Stimulated activated CD8-positive, alpha-beta memory T cell treated with anti-CD3 and anti-CD28 coated beads, Interleukin-15, amount 100 ng/mL, for 24 hours (primary cell): ENCODE data around the gene LRP4.

Source experiments
- DNase-seq: peaks from one replicate; pipeline ENCODE4 v3.0.0-alpha.2; 2020; ENCODE audit warnings: low read depth

LRP4 gene

DNA sequence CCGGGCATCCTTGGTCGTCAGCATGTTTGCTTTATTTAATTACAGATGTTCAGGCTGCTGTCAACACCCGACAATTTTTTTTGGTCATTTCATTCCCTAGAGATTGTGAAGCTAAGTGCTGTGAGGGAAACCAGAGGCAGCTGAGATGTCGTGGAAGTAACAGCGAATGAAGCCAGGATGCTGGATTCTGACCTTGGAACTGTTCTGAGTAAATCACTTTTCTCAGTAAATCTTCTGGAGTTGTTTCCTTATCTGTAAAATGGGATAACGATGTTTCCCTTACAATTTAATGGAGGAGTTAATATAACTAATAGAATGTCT, 71.9 kb downstream of the LRP4 start:
- no peak for DNase-seq

DNA sequence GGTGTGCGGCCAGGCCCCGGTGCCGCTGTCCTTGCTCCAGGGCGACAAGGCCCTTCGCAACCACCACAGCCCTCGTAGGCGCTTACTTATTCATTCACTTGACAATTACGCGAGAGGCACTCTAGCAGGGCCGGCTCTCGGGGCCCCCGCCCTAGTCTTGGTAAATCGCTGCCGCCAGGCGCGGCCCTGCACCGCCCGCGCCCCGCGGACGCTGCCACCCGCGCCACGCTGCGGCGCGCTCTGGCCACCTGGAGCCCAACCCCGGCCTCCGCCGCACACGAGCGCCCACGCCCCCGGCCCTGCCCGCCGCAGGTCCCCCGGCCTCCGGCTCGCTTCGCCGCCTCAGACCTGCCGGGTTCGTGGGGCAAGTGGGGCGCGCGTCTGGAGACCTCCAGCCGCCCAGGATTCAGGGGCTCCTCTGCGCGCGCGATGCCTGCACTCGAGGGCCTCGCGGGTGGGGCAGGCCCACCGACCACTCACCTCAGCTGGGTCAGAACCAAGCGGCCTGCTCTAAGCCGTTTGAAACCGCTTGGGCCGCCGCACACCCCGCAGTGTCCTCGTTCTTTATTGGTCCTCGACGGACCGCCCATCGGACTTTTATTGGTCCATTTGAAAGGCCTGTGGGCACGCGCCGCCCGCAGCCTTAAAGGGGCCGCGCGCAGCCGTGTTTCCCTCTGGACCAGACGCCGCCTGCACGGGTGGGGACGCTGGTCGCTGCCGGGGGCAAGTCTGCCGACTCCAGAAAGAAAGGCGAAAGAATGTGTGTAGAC, 72.4 kb downstream of the LRP4 start, which contains the start of gene CKAP5:
TSS of gene CKAP5 (minus strand) at position 541 of the 770 bp plus-strand sequence. CDS start 25,049 bp downstream, outside the sequence.
- DNase-seq: peak; percentile 74

DNA sequence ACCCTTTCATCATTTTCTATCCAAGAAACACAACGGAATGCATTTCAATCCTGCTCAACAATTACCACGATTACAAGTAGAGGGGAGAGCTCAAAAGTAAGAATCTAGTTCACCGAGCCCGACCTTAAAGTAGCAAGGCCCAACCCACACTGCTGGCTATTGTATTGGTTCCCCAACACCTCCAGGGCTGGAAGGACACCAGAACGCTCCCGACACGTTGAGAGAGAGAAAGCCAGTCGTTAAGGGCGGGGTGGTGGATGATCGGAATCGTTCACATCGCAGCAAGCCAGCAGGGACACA, 73.0 kb downstream of the LRP4 start:
- DNase-seq: no peak

DNA sequence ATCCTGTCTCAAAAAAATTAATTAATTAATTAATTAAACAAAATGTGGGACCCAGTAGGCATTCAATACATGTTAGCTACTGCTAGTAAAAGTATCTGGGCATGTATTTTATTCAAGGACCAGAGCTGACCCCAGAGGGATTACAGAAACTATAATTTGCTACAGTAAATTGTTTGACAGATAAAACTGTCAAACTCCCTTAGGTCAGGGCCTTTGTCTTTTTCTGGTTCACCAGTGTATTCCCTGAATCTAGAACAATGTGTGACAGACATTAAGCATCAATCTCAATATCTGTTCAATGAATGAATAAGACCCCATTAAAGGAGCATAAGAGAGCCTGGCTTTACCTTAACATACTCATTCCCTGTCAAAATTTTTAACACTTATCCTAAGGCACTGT, 78.2 kb downstream of the LRP4 start:
- no peak for DNase-seq

DNA sequence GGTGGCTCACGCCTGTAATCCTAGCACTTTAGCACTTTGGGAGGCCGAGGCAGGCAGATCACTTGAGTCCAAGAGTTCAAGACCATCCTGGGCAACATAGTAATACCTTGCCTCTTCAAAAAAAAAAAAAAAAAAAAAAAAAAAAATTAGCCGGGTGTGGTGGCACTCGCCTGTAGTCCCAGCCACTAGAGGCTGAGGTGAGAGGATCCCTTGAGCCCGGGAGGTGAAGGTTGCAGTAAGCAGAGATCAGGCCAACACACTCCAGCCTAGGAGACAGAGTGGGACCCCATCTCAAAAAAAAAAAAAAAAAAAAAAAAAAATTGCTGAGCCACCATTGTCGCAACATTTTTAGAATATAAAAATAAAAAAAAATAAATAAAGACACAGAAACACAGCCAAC, 79.8 kb downstream of the LRP4 start:
- DNase-seq: no peak

DNA sequence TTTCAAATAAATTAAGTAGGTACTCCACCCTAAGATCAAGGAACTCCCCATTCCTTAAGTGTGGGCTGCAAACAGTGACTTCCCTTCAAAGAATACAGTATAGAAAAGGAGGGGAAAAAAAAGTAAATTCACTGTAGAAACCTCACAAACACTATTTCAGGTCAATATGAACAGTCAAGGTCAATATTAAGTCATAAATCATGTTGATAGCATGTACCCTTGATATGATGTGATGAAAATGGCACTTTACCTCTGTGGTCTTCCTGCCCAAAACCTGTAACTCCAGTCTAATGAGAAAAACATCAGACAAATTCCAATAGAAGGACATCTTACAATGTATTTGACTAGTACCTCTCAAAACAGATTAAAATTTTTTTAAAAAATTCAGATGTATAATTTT, 80.5 kb downstream of the LRP4 start:
- DNase-seq: no peak

DNA sequence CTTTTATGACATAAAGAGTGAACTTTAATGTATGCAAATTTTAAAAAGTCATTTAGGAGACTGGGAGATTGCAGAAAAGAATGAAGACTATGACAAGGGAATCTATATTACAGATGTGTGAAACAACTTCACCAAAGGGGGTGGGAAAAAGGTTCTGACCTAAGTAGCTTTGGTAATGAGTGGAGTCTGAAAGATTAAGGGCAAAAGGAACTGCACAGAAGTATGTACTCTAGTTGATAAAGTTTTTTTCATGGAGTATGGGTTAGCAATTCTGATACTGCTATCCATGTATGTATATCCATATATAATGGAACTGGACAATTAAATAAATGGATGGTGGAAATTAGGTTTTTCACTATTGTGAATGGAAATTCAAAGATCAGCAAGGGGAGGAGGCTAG, 81.5 kb downstream of the LRP4 start:
- no peak for DNase-seq

DNA sequence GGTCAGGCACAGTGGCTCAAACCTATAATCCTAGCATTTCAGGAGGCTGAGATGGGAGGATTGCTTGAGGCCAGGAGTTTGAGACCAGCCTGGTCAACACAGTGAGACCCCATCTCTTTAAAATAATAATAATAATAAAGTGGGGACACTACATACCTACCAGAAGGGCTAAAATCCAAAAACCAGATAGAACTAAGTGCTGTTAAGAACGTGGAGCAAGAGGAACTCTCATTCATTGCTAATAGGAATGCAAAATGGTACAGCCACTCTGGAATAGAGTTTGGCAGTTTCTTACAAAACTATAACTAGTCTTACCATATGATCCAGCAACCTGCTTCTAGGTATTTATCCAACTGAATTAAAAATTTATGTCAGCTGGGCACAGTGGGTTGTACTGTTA, 81.9 kb downstream of the LRP4 start:
- DNase-seq: no peak

DNA sequence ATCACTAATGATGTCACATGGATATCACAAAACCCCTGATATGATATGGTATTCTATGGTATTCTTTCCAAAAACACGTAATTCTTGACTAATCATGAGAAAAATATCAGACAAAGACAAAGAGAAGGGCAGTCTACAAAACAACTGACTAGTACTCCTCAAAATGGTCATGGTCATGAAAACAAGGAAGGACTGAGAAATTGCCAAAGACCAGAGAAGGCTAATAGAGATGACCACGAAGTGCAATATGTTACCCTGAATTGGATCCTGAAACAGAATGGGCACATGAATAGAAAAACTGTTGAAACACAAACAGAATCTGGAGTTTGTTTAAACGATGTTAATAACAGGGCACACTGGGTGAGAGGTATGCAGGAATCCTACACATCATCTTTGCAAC, 82.5 kb downstream of the LRP4 start:
- DNase-seq: no peak

DNA sequence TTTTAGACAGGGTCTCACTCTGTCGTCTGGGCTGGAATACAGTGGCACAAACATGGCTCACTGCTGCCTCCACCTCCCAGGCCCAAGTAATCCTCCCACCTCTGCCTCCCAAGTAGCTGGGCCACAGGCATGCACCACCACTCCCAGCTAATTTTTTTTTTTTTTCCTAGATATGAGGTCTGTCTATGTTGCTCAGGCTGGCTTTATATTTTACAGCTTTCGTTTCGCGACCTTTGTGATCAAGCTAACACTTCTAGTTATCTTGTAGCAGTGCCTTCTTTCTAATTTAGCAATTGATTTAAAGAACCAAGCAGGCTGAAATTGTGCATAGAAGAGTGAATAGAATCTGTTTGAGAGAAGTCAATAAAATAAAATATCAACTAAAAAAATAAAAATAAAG, 83.5 kb downstream of the LRP4 start:
- no peak for DNase-seq

DNA sequence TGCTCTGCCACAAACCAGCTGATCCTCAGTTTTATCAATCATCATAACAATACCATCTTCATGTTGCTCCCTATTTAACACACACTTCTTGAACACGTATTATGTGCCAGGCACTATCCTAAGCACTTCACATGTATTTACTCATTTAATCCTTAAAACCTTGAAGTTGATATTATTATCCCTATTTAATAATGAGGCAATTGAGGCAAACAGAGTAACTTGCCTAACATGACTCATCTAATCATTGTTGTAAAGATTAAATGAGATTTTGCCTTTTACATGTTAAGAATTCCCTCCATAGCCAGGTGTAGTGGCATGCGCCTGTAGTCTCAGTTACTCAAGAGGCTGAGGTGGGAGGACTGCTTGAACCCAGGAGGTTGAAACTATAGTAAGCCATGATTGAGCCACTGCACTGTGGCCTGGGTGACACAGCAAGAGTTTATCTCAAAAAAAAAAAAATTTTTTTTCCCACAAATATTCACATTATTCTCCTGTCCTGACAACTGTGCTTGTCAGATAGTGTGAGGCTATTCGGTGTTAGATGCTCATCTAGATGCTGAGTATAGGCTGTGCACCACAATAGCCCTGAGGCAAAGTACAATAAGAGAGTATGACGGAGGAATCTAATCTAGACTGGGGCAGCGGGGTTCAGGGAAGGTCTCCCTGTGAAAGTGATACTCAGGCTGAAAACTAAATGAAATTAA, 85.7 kb downstream of the LRP4 start:
- DNase-seq: no peak

DNA sequence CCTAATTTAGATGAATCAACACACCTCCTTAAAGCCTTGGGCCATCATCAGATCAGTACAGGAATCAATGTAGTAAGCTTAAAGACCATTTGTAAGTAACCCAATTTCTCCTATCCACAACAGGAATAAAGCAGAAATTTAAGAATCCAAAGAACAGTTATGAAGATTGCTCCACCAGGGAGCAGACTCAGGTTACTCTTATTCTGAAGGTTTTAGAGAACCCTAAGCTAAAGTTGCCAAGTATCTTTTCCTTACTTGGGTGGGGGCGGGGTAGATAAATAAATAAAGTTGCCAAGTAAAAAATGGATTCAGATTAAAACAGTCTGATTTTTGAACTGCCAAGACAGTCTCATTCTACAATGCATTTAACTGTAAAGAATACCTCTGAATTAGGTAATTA, 90.4 kb downstream of the LRP4 start:
- no peak for DNase-seq

DNA sequence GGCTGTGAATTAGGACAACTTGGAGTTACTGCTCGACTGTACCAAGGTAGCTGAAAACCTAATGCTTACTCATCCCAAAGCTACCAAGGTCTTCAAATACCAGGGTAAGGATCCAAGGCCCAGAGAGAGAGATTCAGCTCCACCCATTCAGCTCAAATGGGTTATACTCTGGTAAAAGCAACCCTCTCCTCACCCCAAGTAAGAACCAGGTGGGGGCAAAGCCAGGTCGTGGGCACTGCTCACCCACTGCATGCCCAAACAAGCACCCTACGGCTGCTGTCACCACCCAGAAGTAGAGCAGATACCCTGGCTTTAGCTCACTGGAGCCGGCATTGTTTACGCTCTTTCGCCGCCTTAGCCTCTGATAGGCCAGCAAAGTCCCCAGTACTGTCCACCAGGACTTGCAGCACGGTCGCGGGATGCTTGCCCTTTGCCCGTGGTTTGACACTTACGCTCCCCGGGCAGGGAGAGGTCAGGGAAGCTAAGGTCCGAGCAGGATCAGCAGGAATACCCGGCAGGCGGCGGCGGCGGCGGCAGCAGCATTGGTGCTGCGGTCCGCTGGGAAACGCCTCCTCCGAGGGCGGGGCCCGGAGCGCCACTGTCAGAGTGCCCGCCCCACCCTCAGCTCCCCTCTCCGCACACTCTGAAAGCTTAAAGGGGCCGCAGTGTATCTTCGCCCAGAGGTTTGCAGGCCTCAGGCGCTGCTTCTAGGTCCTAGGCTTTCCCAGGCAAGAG, 91.9 kb downstream of the LRP4 start:
- DNase-seq: peak; percentile 41

DNA sequence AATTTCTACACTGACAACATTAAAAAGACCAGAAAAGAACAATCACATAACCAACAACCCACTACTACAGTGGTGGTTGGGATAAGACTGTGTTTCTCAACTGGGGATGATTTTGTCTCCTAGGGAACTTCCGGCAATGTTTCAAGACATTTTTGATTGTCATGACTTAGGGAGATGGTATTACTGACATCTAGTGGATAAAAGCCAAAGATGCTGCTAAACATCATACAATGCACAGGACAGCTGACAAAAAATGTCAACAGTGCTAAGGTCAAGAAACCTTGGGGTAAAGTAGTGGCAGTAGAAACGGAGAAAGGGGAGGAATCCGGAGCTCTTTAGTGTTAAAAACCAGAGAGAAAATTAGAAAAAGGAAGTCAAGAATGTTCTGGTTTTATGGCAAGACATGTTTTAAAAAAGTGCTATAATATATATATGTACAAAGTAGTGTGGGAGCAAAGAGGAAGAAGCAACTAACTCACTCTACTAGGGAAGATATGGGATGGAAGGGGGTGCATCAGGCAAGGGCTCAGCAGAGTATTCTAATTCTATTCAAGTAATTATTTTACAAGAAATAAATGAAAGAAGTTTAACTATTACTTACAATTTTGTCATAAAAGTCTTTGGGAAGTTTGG, 109.4 kb downstream of the LRP4 start:
- DNase-seq: no peak
